Panc1 (cell line): ENCODE results near the gene LDB2.

Source experiments
- CTCF ChIP-seq: fragments of 450-650 bp; IDR thresholded peaks from 2 replicates; pipeline ENCODE4 v1.5.1; 2017; ENCODE audit warnings: mild to moderate bottlenecking
- POLR2AphosphoS5 ChIP-seq: IDR thresholded peaks from 2 replicates; pipeline ENCODE4 v1.6.1; 2012; ENCODE audit warnings: mild to moderate bottlenecking, low read depth, low read length, moderate library complexity
- REST ChIP-seq, 2 experiments: IDR thresholded peaks; 2 replicates each; pipeline ENCODE4 v1.6.1; 2011 to 2012; ENCODE audit warnings: low read depth in 2 of 2, control low read depth in 1 of 2, low read length in 1 of 2, mild to moderate bottlenecking in 1 of 2, moderate library complexity in 1 of 2; ENCODE audit not compliant: insufficient read depth in 1 of 2
- TCF7L2 ChIP-seq: IDR thresholded peaks from 2 replicates; pipeline ENCODE4 v1.6.1; 2011; ENCODE audit warnings: mild to moderate bottlenecking, low read depth, low read length, inconsistent platforms

DNA sequence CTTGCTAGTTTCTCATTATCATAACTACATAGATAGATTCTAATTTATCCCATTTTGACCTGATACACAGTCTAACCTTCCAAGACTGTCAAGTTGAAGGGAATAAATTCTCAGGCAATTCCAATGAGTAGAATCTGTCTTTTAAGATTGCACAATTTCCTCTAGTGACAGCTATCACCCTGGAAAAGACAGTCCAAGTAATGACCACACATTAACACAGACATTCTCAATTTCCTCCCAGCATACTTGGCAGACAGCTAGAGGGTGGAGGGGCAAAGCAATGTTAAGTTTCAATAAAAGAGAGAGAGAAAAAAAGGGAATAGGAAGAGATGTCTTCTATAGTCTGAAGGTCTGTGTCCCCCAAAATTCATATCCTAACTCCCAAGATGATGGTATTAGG, 234.7 kb downstream of the LDB2 start:
- TF ChIP-seq CTCF (no peak), POLR2AphosphoS5 (no peak), REST (IDR thresholded peaks at IDR 0.05; ENCODE audit: insufficient read depth in 1 of 2, low read depth in 2 of 2, low read length in 1 of 2) (no peak), TCF7L2 (no peak)
